Calu3 (cell line): Measurements from ENCODE around the gene RTN4RL1. TPM values are rescaled to one million over a fixed set of nuclear protein-coding genes. Genes with fewer than 3 reads are reported as not detected.

Experiments
- BruUV-seq: library from RNA; stranded (reverse); fragments of 400-500 nt; replicated peaks from 2 replicates; lab custom pipeline; 2021; lab: Mats Ljungman, UMichigan
- CTCF ChIA-PET: fragments of 300-600 bp; sonication (Branson Sonifier 250); formaldehyde crosslinking; loops from one replicate; lab custom pipeline; 2022; ENCODE audit warnings: antibody characterized with exemption; lab: Charles Lee
- DNase-seq: peaks from one replicate; pipeline ENCODE4 v3.0.0; 2022
- H3K27ac Mint-ChIP-seq: one replicate; pipeline ENCODE4 v1.8.0; 2022; ENCODE audit warnings: mixed read lengths; ENCODE audit not compliant: unreplicated experiment
- H3K27me3 Mint-ChIP-seq: one replicate; pipeline ENCODE4 v1.8.0; 2022; ENCODE audit warnings: mixed read lengths; ENCODE audit not compliant: unreplicated experiment
- H3K36me3 Mint-ChIP-seq: one replicate; pipeline ENCODE4 v1.8.0; 2022; ENCODE audit warnings: mild to moderate bottlenecking, moderate library complexity, mixed read lengths; ENCODE audit not compliant: insufficient read depth, unreplicated experiment
- H3K4me1 Mint-ChIP-seq: one replicate; pipeline ENCODE4 v1.8.0; 2022; ENCODE audit warnings: mild to moderate bottlenecking, low read depth, mixed read lengths; ENCODE audit not compliant: unreplicated experiment
- H3K4me3 Mint-ChIP-seq: one replicate; pipeline ENCODE4 v1.8.0; 2022; ENCODE audit warnings: mild to moderate bottlenecking, low read depth, moderate library complexity, mixed read lengths; ENCODE audit not compliant: unreplicated experiment
- H3K9me3 Mint-ChIP-seq: one replicate; pipeline ENCODE4 v1.8.0; 2022; ENCODE audit warnings: low read depth, mixed read lengths; ENCODE audit not compliant: unreplicated experiment
- CTCF ChIP-seq: fragments of 200-600 bp; IDR thresholded peaks from one replicate; pipeline ENCODE4 v1.8.0; 2022; ENCODE audit warnings: antibody characterized with exemption; ENCODE audit not compliant: unreplicated experiment
- intact Hi-C: fragments of 100-400 bp; cut with micrococcal nuclease; formaldehyde crosslinking; loops from one replicate; pipeline ENCODE4 v1.10.0; 2022; ENCODE audit not compliant: unreplicated experiment
- total RNA-seq: library from RNA; stranded (reverse); gene quantifications from 2 replicates; pipeline ENCODE4 v1.2.3, GENCODE V29; 2022

Gene RTN4RL1
- total RNA-seq, 1 experiment from 2014 or later: not detected

- no TSS peak for BruUV-seq
- Mint-ChIP-seq H3K27ac (no peak overlapping the region), H3K36me3 (no peaks in the 10 kb centered on the region), H3K4me3 (no peak overlapping the region), H3K4me1 (no peaks in the 10 kb centered on the region), H3K9me3 (no peaks in the 10 kb centered on the region), H3K27me3 (no peaks in the 10 kb centered on the region)
- intact Hi-C loops: no loop called here
- CTCF ChIA-PET: no interaction called here
- TF ChIP-seq CTCF: no peak
- DNase-seq: no peak
Observed at GRCh38 chr17:2064147-2064489, 39.0 kb upstream of the RTN4RL1 start.

GRCh38 chr17:2063261-2064146 is 38.4 kb upstream of the RTN4RL1 start:
- intact Hi-C loops: no loop called here
- H3K4me3 Mint-ChIP-seq: no peak overlapping the region
- CTCF ChIA-PET: no interaction called here
- no peak for DNase-seq
- no TSS peak for BruUV-seq
- H3K27me3 Mint-ChIP-seq: no peaks in the 10 kb centered on the region
- H3K36me3 Mint-ChIP-seq: no peaks in the 10 kb centered on the region
- H3K9me3 Mint-ChIP-seq: no peaks in the 10 kb centered on the region
- no peak for TF ChIP-seq CTCF
- H3K27ac Mint-ChIP-seq: no peak overlapping the region
- H3K4me1 Mint-ChIP-seq: no peaks in the 10 kb centered on the region

- H3K27me3 Mint-ChIP-seq: no peaks in the 10 kb centered on the region
- no peak for TF ChIP-seq CTCF
- CTCF ChIA-PET: no interaction called here
- H3K4me1 Mint-ChIP-seq: no peaks in the 10 kb centered on the region
- H3K4me3 Mint-ChIP-seq: no peak overlapping the region
- intact Hi-C loops: no loop called here
- BruUV-seq: no TSS peak
- DNase-seq: no peak
- no peaks in the 10 kb centered on the region for H3K9me3 Mint-ChIP-seq
- H3K36me3 Mint-ChIP-seq: no peaks in the 10 kb centered on the region
- no peak overlapping the region for H3K27ac Mint-ChIP-seq
Observed at GRCh38 chr17:2062571-2063183, 37.5 kb upstream of the RTN4RL1 start.

- CTCF ChIA-PET: no interaction called here
- H3K4me3 Mint-ChIP-seq: no peak overlapping the region
- H3K36me3 Mint-ChIP-seq: no peaks in the 10 kb centered on the region
- no peaks in the 10 kb centered on the region for H3K27me3 Mint-ChIP-seq
- no peak for DNase-seq
- H3K9me3 Mint-ChIP-seq: no peaks in the 10 kb centered on the region
- no TSS peak for BruUV-seq
- TF ChIP-seq CTCF: no peak
- H3K27ac Mint-ChIP-seq: no peak overlapping the region
- H3K4me1 Mint-ChIP-seq: no peaks in the 10 kb centered on the region
- intact Hi-C loops: no loop called here
Observed at GRCh38 chr17:2061441-2061958, 36.4 kb upstream of the RTN4RL1 start.
